OCI-LY1 (cell line): ENCODE data around the gene SKAP1.

Experiments used
- EZH2 ChIP-seq: fragments of 200-600 bp; sonication (generic), shearing (Covaris generic); IDR thresholded peaks from 2 replicates; pipeline ENCODE4 v1.8.0; 2017; ENCODE audit warnings: borderline replicate concordance, mixed run types, mild to moderate bottlenecking, antibody characterized with exemption, low read length, moderate library complexity, mixed read lengths
- TF ChIP-seq, protein P1 (sequence below): fragments of 200-600 bp; sonication (generic), shearing (Covaris generic); IDR thresholded peaks from 2 replicates; pipeline ENCODE4 v1.5.1; 2017; ENCODE audit warnings: mild to moderate bottlenecking, antibody characterized with exemption, low read length, moderate library complexity, mixed read lengths

DNA sequence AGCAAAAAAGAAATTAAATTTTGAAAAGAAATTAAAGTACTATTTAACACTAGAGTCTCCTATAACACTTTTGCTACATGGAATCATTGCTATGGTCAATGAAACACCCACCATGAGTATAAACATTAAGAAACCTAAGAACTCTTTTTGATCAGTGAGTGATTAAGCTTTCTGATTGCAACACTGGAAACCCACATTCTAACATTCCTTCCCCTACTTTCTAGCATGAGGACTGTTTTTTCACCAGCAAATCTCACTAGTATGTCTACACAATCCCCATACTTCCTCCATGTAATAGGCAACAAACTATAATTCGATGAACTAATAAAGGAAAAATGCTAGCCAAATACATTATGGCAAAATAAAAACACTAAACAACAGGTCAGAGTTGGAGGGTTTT lies 54.7 kb downstream of the SKAP1 start:
- TF ChIP-seq, protein P1, sequence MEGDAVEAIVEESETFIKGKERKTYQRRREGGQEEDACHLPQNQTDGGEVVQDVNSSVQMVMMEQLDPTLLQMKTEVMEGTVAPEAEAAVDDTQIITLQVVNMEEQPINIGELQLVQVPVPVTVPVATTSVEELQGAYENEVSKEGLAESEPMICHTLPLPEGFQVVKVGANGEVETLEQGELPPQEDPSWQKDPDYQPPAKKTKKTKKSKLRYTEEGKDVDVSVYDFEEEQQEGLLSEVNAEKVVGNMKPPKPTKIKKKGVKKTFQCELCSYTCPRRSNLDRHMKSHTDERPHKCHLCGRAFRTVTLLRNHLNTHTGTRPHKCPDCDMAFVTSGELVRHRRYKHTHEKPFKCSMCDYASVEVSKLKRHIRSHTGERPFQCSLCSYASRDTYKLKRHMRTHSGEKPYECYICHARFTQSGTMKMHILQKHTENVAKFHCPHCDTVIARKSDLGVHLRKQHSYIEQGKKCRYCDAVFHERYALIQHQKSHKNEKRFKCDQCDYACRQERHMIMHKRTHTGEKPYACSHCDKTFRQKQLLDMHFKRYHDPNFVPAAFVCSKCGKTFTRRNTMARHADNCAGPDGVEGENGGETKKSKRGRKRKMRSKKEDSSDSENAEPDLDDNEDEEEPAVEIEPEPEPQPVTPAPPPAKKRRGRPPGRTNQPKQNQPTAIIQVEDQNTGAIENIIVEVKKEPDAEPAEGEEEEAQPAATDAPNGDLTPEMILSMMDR = no peak
- no peak for TF ChIP-seq EZH2
